VCaP (cell line): ENCODE results near the gene TRHDE.
"Not testable (repeated sequence)": the region's sequence is repeated elsewhere in the genome, so short reads cannot be mapped to it uniquely, and the experiment has no call there.

Source experiments
- H3K27ac ChIP-seq: fragments of 450-650 bp; 2 replicates; pipeline ENCODE4 v1.5.1; 2017
- TF ChIP-seq, protein P1 (sequence below): fragments of 450-650 bp; conservative IDR thresholded peaks from 2 replicates; pipeline ENCODE4 v1.5.1; 2017; ENCODE audit warnings: mild to moderate bottlenecking, moderate library complexity

The TRHDE gene

DNA sequence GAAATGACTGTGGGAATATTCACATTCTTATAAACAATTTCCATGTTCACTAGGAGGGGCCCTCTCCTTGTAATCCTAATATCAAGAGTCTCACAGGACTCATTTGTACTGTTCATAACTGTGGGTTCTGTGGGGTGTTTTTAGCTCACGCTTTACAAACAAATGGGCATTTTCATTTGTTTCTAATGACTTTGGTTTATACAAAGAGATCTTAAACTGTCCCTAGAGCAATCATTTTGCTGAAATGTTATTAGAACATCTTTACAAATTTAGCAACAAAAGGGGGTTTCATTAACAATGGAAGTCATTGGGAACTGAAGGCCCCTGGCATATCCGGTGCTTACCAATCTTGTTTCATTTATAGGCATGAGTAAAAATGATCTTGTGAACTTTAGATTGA lies 370.5 kb downstream of the TRHDE start:
- TF ChIP-seq, protein P1, sequence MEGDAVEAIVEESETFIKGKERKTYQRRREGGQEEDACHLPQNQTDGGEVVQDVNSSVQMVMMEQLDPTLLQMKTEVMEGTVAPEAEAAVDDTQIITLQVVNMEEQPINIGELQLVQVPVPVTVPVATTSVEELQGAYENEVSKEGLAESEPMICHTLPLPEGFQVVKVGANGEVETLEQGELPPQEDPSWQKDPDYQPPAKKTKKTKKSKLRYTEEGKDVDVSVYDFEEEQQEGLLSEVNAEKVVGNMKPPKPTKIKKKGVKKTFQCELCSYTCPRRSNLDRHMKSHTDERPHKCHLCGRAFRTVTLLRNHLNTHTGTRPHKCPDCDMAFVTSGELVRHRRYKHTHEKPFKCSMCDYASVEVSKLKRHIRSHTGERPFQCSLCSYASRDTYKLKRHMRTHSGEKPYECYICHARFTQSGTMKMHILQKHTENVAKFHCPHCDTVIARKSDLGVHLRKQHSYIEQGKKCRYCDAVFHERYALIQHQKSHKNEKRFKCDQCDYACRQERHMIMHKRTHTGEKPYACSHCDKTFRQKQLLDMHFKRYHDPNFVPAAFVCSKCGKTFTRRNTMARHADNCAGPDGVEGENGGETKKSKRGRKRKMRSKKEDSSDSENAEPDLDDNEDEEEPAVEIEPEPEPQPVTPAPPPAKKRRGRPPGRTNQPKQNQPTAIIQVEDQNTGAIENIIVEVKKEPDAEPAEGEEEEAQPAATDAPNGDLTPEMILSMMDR, result no peak
- no peak overlapping the region for H3K27ac ChIP-seq

DNA sequence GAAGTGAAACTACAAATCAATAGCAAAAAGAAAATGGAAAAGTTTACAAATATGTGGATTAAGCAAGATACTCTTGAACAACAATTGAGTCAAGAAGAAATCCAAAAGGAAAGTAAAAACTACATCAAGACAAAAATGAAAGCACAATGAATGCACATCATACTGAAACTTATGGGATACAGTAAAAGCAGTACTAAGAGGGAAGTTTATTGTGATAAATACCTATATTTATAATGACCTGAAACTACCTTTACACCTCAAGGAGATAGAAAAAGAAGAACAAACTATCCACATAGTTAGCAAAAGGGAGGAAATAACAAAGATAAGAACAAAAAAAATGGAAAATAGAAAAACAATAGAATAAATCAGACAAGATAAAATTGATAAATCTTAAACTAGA lies 375.0 kb downstream of the TRHDE start:
- H3K27ac ChIP-seq, result no peak overlapping the region
- TF ChIP-seq, protein P1, result no peak

DNA sequence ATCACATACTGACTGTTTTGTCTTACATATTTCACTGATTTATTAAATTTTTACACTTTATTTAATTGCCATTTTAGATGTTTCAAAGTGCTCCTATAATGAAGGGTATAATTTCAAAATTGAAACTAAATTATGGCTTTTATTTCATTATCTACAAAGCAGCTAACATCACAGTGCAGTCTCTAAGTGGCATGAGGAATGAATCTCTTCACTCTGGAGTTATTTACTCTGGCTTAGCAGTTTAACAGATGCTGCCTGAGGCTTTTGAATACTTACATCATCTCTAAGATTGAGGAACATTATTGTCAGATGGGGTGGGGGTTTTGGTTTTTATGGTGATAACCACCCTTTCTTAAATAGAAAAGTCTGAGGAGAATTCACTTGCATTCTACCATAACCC lies 386.4 kb downstream of the TRHDE start:
- TF ChIP-seq, protein P1, result no peak
- no peak overlapping the region for H3K27ac ChIP-seq

DNA sequence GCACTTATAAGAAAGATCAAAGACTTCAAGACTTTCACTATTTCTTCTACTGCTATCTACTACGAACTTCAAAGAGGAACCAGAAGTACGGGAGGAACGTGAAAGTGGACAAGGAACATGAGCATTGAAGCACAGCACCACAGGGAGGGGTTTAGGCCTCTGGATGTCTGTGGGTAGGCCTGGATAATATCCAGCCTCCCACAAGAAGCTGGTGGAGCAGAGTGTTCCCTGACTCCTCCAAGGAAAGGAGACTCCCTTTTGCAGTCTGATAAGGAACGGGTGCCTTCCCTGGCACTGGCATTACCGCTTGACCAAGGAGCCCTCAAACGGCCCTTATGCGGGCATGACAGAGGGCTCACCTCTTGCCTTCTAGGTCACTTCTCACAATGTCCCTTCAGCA lies 388.0 kb downstream of the TRHDE start:
- not testable (repeated sequence) for H3K27ac ChIP-seq

DNA sequence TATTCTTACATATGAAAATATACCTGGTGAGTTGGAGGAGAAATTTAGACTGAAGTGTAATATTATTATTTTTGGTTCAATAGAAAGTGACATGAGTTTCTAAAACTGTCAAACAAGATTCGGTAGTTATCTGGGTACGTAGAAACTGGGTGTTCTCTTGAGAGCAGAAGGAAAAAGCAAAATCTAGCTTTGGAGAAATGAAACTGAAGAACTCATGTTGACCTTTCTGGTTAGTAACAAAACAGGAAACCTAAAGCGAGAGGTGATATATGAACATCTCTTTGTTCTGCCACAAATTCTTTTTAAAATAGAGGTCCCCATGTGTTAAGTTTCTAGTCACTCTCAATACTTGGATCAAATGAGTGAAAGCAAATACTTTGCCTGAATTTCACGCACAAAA lies 401.7 kb downstream of the TRHDE start:
- no peak overlapping the region for H3K27ac ChIP-seq
- TF ChIP-seq, protein P1, result no peak

DNA sequence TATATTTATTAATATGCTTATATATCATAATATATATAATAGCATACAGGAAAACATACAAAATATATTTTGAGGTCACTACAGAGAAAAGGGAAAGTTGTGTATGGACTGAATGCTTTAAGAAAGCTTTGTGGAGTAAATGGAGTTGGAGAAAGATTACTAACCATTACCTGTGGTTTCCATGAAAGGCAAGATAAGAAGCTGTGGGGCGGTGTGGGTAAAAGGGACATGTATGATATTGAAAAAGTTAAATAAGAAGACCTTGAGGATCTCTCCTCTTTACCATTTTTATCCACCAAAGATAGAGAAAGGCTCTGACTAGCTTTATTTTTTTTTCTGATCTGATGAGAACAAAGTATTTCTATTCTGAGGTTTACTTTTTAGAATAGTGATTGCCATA lies 404.4 kb downstream of the TRHDE start:
- TF ChIP-seq, protein P1, result no peak
- no peak overlapping the region for H3K27ac ChIP-seq

DNA sequence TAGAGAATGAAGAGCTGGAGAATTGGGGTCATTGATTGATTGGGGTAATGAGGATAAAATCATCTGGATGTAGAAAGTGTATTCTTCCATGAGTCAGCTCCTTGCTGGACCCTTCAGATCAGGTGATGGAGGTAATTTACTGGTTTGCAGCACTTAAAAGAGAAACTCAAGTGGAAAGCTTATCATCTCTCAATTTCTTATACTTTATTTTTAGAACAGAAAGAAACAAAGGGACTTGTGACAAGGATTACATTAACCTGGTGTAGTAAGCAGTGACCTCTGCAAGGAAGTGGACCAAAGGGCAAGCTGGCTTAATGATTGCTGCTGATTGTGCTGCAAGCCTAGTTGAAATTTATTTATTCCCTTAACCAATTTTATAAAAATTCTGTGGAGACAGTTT lies 405.0 kb downstream of the TRHDE start:
- TF ChIP-seq, protein P1, result no peak
- no peak overlapping the region for H3K27ac ChIP-seq

DNA sequence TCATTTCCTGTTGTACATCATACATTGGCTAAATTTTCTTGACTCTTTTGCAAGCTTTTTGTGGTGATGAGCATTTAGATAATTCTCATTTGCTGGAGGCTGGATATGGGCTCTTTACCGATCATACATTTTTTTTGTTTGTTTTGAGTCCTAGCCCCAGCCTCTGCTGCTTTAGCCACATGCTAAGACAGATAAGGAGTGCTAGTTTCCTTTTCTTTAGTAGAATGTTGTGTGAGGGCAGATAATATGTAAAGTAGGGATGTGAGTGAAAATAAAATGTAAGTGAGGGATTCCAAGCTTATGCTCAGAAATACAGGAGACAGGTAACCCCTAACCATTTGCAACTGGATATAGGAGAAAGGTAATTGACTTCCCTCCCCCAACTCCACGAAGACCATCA lies 405.7 kb downstream of the TRHDE start:
- TF ChIP-seq, protein P1, result no peak
- H3K27ac ChIP-seq, result no peak overlapping the region
